Left lung (tissue), 10 donors: Measurements from ENCODE around the gene MUC4. TPM values are rescaled to one million over a fixed set of nuclear protein-coding genes. Genes with fewer than 3 reads are reported as not detected.

Source experiments
- ATAC-seq: fragments of 200-7000 bp; cut with Tn5 transposase; one replicate; pipeline ENCODE4 v1.9.1; 2020; ENCODE audit warnings: moderate library complexity
- DNase-seq, 4 donors: peaks; one replicate each; pipeline ENCODE4 v3.0.0-alpha.2; 2013 to 2020
- H3K27ac ChIP-seq, 2 donors: fragments of 200-600 bp; sonication (generic) in 1 of 2; one replicate each; pipeline versions ENCODE4 v1.5.0 to v1.8.0; 2020 to 2021
- H3K27me3 ChIP-seq, 2 donors: fragments of 200-600 bp; sonication (generic) in 1 of 2; one replicate each; pipeline versions ENCODE4 v1.5.0 to v1.8.0; 2020 to 2021
- H3K36me3 ChIP-seq, 2 donors: fragments of 200-600 bp; sonication (generic) in 1 of 2; one replicate each; pipeline versions ENCODE4 v1.5.0 to v1.8.0; 2020 to 2021
- H3K4me1 ChIP-seq, 2 donors: fragments of 200-600 bp; one replicate each; pipeline ENCODE4 v1.8.0; 2021
- H3K4me3 ChIP-seq, 2 donors: fragments of 200-600 bp; sonication (generic) in 1 of 2; one replicate each; pipeline versions ENCODE4 v1.5.0 to v1.8.0; 2020 to 2021; ENCODE audit warnings: mild to moderate bottlenecking in 1 of 2
- H3K9me3 ChIP-seq, 2 donors: fragments of 200-600 bp; sonication (generic) in 1 of 2; one replicate each; pipeline versions ENCODE4 v1.5.0 to v1.8.0; 2020 to 2021
- intact Hi-C, 2 donors: fragments of 100-400 bp; cut with DNase I; formaldehyde crosslinking; loops; one replicate each; pipeline versions ENCODE4 v1.11.2 to v1.14.2; 2022
- polyA plus RNA-seq, 6 donors: library from polyadenylated mRNA; unstranded; fragments of 120-200 nt; gene quantifications; one replicate each; pipeline ENCODE4 v1.2.1, GENCODE V29; 2013; ENCODE audit not compliant: insufficient read length in 6 of 6
- total RNA-seq, 2 donors: library from RNA; stranded (reverse); fragmentation: NEBNext Ultra II Directional; extraction: Animal tissue kit (Norgen Biotek cat#: 25700); gene quantifications; one replicate each; pipeline ENCODE4 v1.2.1, GENCODE V29; 2021
- TF ChIP-seq, protein P1 (sequence below), 2 donors: fragments of 200-600 bp; sonication (generic) in 1 of 2; IDR thresholded peaks; one replicate each; pipeline versions ENCODE4 v1.5.0 to v1.8.0; 2021; ENCODE audit warnings: antibody characterized with exemption in 2 of 2
- donor health status: DM: no; HTN: yes; CAD: no.
- donor health status: DM: no; HTN: no; CAD: no.

MUC4 gene
- total and polyA plus RNA-seq, 8 donors, result 0.35 to 12.8 (median 1.5) TPM

DNA sequence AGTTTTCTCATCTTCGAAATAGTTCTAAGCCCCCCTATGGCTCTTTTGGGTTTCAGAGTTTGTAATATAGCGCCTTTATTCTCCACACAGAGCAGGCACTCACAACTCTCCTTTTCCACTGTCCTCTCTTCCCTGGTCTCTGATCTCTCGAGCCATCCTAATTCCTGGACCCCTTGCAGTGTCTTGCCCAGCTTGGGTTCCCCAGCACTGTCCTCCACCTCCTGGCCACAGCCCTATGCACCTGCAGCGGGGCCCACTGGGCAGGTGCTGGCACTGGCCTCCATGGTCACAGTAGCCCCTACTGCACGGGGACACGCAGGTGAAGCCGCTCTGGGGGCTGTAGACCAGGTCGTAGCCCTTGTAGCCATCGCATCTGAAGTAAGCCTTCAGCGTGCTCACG is 63.1 kb downstream of the MUC4 start:
- Histone ChIP-seq H3K9me3 (no peaks in the 10 kb centered on the region), H3K4me1 (no peaks in the 10 kb centered on the region), H3K36me3 (no peaks in the 10 kb centered on the region), H3K27ac (no peak overlapping the region), H3K27me3 (peaks cover 0 to 11% of the 10 kb centered on the region in 2 donors), H3K4me3 (no peak overlapping the region)
- intact Hi-C loops, result no loop called here
- DNase-seq (peak in 1 of 4 donors; percentile 57), ATAC-seq (no peak)
- TF ChIP-seq, protein P1, sequence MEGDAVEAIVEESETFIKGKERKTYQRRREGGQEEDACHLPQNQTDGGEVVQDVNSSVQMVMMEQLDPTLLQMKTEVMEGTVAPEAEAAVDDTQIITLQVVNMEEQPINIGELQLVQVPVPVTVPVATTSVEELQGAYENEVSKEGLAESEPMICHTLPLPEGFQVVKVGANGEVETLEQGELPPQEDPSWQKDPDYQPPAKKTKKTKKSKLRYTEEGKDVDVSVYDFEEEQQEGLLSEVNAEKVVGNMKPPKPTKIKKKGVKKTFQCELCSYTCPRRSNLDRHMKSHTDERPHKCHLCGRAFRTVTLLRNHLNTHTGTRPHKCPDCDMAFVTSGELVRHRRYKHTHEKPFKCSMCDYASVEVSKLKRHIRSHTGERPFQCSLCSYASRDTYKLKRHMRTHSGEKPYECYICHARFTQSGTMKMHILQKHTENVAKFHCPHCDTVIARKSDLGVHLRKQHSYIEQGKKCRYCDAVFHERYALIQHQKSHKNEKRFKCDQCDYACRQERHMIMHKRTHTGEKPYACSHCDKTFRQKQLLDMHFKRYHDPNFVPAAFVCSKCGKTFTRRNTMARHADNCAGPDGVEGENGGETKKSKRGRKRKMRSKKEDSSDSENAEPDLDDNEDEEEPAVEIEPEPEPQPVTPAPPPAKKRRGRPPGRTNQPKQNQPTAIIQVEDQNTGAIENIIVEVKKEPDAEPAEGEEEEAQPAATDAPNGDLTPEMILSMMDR (IDR thresholded peaks at IDR 0.05), result no peak

DNA sequence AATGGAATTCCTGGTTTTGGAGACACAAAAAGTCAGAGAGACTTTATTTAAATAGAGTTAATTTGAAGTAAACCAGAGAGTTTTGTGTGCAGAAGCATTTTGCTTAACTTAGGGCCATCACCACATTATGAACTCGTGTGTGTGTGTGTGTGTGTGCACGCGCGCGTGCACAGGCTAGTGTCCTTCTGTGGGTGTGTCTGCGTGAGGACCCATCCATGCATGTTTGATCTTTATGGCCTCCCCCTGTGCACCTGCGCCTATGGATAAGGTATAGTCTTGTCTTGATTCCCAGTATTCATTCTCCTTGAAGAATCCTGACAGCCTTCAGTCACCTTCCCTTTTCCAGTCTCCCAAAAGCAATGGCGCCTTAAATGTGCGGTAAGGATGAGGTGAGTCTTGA is 65.0 kb downstream of the MUC4 start:
- H3K4me1 ChIP-seq, result no peaks in the 10 kb centered on the region
- intact Hi-C loops, result no loop called here
- ATAC-seq (no peak), DNase-seq (no peak)
- H3K4me3 ChIP-seq, result no peak overlapping the region
- no peaks in the 10 kb centered on the region for H3K36me3 ChIP-seq
- H3K27me3 ChIP-seq, result peaks cover 0 to 11% of the 10 kb centered on the region in 2 donors
- no peaks in the 10 kb centered on the region for H3K9me3 ChIP-seq
- TF ChIP-seq, protein P1 (IDR thresholded peaks at IDR 0.05), result no peak
- H3K27ac ChIP-seq, result no peak overlapping the region

DNA sequence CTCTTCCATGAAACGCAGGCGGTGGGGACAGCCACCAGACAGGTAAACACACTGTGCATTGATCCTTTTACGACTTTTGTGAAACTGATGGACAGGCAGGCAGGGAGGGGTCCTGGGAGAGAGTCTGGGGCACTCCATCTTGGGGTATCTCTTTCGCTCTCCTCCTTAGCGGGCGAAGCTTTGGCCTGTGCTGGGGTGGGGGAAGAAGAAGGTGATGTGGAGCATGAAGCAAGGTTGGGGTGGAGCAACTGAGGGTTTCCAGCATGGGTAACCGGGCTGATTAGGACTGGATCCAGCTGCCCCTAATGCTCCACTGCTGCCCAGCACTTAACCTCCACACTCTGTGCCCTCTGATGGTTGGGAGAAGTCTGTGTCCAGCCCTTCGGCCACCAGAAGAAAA is 65.4 kb downstream of the MUC4 start:
- H3K4me1 ChIP-seq, result no peaks in the 10 kb centered on the region
- no peaks in the 10 kb centered on the region for H3K9me3 ChIP-seq
- H3K27me3 ChIP-seq, result peaks cover 0 to 11% of the 10 kb centered on the region in 2 donors
- intact Hi-C loops, result no loop called here
- no peak for DNase-seq
- TF ChIP-seq, protein P1 (IDR thresholded peaks at IDR 0.05), result no peak
- ATAC-seq, result no peak
- H3K4me3 ChIP-seq, result no peak overlapping the region
- no peak overlapping the region for H3K27ac ChIP-seq
- H3K36me3 ChIP-seq, result no peaks in the 10 kb centered on the region

DNA sequence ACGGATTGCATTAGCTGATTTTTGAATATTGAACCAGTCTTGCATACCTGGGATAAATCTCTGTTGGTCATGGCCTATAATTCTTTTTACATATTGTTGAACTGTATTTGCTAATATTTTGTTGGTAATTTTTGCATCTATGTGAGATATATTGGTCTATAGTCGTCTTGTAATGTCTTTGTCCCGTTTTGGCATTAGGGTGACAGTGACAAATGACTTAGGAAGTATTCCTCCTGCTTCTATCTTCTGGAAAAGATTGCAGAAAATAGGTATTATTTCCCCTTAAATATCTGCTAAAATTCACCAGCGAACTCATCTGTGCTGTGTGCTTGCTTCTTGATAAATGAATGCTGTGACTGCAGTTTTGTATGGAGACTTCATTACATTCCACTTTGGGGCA is 67.3 kb downstream of the MUC4 start:
- H3K27me3 ChIP-seq, result peaks cover 0 to 11% of the 10 kb centered on the region in 2 donors
- no peaks in the 10 kb centered on the region for H3K4me1 ChIP-seq
- DNase-seq (no peak), ATAC-seq (no peak)
- intact Hi-C loops, result no loop called here
- H3K36me3 ChIP-seq, result no peaks in the 10 kb centered on the region
- no peak overlapping the region for H3K4me3 ChIP-seq
- TF ChIP-seq, protein P1 (IDR thresholded peaks at IDR 0.05), result no peak
- no peaks in the 10 kb centered on the region for H3K9me3 ChIP-seq
- H3K27ac ChIP-seq, result no peak overlapping the region

DNA sequence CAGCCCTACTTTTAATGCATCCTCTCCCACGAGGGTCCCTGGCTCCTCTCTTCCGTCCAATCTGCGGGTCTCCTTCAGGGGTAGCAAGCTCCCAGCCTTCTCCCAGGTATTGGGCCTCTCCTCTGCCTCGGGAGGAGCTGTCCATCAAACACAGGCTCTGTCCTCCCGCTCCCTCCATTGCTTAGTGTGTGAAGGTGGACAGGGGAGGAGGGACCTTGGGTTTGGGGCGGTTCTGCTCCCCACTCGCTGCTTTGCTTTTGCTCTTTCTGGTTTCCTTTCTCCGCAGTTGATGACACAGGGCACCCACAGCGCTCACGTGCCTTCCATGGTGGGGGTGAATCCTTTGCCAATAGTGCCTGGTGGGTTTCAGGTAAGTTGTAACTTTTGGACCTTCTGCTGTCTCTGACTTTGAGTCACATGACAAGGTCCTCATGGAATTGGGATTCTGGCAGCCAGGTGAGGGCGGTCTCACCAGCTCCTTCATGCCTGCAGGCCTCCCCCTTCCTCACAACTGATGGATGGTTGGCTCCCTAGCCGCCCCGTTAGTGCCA is 72.1 kb downstream of the MUC4 start:
- ATAC-seq (no peak), DNase-seq (no peak)
- Histone ChIP-seq H3K36me3 (no peaks in the 10 kb centered on the region), H3K27ac (no peak overlapping the region), H3K4me3 (no peak overlapping the region), H3K4me1 (no peaks in the 10 kb centered on the region), H3K9me3 (no peaks in the 10 kb centered on the region), H3K27me3 (no peaks in the 10 kb centered on the region)
- TF ChIP-seq, protein P1 (IDR thresholded peaks at IDR 0.05), result no peak
- intact Hi-C loops, result no loop called here
